HG03521 (cell line): ENCODE results near the gene TMEM255A.

ENCODE experiments used
- ATAC-seq: cut with Tn5 transposase; IDR thresholded peaks from one replicate; pipeline ENCODE4 v1.9.1; 2021; ENCODE audit warnings: mild to moderate bottlenecking, moderate library complexity; ENCODE audit not compliant: unreplicated experiment

TMEM255A gene

DNA sequence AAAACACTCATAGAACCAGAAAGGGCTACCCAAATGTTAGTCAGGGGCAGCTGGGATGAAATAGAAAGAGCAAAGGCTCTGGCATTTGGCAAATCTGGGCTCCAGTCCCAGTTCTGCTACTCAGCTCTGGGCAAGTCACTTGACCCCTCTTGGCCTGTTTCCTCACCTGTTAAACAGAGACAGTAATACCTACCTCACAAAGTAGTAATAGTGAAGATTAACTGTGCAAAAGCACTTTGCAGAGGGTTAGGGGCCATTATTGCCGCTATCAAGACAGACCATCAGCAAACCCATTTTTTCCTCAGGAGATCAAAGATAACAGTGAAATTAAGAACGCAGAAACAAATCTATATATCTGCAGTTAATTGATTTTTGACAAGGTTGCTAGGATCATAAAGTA is 40.0 kb downstream of the TMEM255A start:
- no peak for ATAC-seq

GRCh38 chrX:120270567-120270966 is 40.7 kb downstream of the TMEM255A start:
- no peak for ATAC-seq

- no peak for ATAC-seq
These were observed 41.8 kb downstream of the TMEM255A start for GRCh38 chrX:120269373-120270035.

GRCh38 chrX:120264341-120264740 is 46.9 kb downstream of the TMEM255A start:
- ATAC-seq, result no peak

GRCh38 chrX:120262859-120263708 is 48.2 kb downstream of the TMEM255A start:
- ATAC-seq, result no peak

- no peak for ATAC-seq
These were observed 50.9 kb downstream of the TMEM255A start for GRCh38 chrX:120260369-120260768.

DNA sequence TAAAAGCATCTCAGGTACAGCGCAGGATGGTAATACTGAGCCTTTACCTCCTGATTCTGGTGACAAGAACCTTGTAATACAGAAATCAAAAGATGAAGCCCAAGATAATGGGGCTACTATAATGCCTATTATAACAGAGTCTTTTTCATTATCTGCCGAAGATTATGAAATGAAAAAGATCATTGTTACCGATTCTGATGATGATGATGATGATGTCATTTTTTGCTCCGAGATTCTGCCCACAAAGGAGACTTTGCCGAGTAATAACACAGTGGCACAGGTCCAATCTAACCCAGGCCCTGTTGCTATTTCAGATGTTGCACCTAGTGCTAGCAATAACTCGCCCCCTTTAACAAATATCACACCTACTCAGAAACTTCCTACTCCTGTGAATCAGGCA is 57.5 kb downstream of the TMEM255A start:
- no peak for ATAC-seq

GRCh38 chrX:120251471-120252011 is 59.7 kb downstream of the TMEM255A start:
- no peak for ATAC-seq

DNA sequence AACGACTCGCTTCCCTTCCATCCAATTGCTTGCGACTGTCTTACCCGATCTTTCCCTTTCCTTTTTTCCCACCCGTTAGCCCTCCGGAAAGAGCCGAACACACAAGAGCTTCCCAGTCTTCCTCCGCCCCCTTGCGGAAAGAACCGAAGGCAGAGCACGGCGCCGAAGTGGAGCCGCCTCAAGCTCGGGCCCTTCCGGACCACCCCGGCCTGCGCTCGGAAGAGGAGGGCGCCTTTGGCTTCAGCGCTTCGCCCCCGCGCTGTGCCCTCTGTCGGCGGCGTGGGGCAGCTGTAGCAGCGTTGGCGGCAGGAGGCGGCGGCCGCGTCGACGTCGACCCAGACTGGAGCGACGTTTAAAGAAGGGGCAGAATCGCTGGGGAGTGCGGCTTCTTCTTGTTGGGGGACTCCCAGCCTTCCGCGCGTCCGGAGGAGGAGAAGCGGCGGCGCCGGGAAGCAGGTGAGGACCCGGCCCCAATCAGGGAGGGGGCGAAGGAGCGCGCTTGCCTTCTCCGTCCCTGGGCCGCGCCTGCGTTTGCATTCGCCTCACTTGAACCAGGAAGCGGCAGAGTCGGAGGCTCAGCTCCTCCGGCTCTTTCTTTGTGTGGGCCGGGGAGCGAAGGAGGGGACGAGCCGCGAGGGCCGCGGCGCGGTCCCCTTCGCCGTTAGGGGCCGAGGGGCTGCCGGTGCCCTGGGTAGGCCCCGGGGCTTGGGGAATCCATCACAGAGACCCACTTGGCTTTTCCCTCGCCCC is 60.6 kb downstream of the TMEM255A start, which contains the start of gene ZBTB33:
ZBTB33 (plus strand) TSS at position 291 of the 750 bp plus-strand sequence. CDS start 2,604 bp downstream, outside the sequence.
- ATAC-seq, result peak; percentile 99

DNA sequence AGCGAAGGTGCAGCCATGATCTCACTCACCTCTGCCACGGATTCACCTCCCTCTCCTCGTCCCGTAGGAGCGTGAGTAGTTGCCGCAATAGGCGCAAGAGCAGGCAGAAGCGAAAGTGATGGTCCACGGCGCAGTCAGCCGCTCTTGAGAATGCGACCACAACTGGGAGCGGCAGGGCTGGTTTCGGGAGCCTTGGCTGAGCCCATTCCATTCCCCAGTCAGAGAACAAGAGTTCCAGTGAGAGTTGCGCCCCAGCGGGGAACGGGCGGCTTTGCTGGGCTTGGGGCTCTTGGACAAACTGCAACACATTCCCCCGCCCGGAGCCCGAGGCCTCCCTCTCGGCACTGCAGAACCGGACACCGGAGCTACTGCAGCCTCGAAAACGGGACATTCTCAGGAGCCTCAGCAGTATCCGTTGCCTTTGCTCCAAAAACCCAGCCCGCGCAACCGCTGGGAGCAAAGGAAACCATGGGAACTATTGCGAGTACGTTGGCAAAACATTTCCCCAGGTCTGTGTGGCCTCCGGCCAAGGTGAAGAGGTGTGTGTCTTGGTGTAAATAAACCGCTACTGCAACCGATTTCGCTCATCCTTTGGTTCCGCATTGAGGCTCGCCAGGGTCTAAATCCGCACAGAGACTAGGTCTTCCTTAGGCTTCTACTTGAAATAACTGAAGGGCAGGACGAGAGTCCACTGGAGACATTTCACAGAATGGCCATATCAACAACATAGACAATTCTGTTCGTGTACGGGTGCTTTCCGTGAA is 66.3 kb downstream of the TMEM255A start:
- peak; percentile 76 for ATAC-seq

- ATAC-seq, result no peak
These were observed 66.9 kb downstream of the TMEM255A start for GRCh38 chrX:120244395-120244734.

DNA sequence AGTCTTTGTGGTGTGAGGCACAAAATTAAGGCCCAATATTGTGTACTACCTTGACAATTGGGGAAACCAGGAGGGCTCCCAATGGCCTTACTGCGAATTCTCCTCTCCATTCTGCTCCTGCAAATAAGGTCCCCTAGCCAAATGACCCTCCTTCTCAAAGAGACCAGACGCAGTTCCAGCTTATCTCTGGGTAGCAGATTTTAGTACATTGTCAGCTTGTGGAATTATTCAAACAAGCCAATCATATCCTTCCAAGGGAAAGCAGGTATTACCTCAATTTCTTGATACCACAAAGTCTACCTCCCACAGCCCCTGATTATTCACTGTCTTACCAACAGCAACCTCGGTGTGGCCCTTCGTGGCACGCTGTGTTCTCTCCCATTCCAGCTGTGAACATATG is 68.4 kb downstream of the TMEM255A start:
- ATAC-seq, result no peak

GRCh38 chrX:120238933-120239332 is 72.3 kb downstream of the TMEM255A start:
- ATAC-seq, result no peak

DNA sequence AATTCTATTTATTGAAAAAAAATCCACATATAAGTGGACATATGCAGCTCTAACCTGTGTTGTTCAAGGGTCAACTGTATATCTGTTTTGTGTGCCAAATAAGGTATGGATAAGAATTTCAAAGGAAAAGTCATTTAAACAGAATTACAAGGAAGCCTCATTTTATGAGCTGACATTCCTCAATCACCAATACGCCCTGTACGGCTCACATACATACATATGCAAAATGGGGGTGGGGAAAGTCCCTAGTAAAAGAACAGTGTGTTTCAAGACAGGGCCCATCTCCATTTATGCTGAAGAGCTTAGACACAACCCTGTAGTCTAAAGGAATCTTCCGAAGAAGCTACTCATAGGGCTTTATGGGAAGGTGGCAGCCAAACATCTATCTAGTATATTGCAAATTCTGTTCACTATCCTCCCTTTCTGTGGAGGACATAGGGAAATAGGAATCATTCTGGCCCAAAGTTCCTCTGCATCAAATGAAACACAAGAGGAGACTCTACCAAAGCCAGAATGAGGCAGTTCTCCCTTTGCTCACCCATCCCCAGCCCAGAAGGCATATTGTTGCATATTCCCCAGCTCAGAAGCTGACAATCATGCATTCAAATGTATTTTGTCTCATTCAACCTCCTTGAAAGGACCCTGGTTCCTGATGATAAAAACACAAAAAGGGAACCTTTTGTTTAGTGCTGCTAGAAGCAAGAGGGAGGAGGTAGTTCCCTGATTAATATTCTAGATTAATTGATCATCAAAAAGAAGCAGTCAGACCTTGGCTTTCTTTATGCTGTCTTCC is 74.4 kb downstream of the TMEM255A start:
- ATAC-seq, result no peak

DNA sequence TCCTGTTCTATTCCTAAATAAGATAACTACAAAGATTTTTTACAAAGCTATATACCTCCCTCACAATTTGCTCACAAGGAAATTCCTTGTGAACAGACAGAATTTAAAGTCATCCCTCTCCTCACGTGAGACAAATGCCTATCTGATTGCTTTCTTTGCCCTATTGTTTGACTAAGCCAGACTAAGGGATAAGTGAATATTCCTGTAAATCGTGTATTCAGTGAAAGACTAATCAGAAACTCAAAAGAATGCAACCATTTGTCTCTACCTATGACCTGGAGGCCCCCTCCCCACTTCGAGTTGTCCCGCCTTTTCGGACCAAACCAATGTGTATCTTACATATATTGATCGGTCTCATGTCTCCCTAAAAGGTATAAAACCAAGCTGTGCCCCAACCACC is 76.0 kb downstream of the TMEM255A start:
- ATAC-seq, result no peak

DNA sequence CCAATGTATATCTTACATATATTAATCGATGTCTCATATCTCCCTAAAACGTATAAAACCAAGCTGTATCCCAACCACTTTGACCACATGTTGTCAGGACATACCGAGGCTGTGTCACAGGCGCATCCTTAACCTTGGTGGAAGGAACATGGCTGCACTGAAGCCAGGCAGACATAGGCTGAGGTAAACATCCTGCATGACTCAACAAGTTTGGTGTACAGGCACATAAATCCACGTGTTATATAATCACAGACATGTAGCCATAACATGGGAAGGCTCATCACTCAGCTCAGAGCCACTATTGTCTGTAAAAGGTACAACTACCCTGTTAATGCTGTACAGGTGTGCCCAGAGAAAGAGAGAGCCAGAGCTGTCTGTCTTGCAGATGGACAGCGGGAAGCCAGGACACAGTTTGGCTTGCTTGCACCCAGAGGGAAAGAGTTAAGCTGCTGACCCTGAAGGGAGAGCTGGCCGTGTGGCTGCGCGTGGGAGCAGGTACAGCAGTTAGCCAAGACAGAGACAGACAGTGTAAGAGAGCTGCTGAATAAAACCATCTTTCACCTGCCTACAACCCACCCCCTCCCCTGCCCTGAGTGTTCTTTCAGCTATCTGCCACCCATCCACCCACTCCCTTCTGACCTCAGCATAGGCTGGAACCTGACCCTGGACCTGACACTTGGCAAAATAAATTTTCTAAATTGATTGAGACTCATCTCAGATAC is 82.9 kb downstream of the TMEM255A start:
- ATAC-seq, result no peak

GRCh38 chrX:120224388-120224787 is 86.9 kb downstream of the TMEM255A start:
- no peak for ATAC-seq

GRCh38 chrX:120223374-120223773 is 87.9 kb downstream of the TMEM255A start:
- ATAC-seq, result no peak
